Loucy (cell line): Measurements from ENCODE around the gene SPRED2.

ENCODE experiments used
- H2AFZ ChIP-seq: fragments of 200-600 bp; sonication (generic); 2 replicates; pipeline ENCODE4 v1.6.0; 2016; ENCODE audit warnings: antibody characterized with exemption, mild to moderate bottlenecking, low read length, moderate library complexity
- H3F3A ChIP-seq: fragments of 200-600 bp; 2 replicates; pipeline ENCODE4 v1.6.0; 2016; ENCODE audit warnings: antibody characterized with exemption, low read depth, mild to moderate bottlenecking
- H3K27me3 ChIP-seq: fragments of 200-600 bp; sonication (generic); 2 replicates; pipeline ENCODE4 v1.6.1; 2014; ENCODE audit warnings: low read length, mild to moderate bottlenecking; ENCODE audit not compliant: insufficient read depth, poor library complexity, severe bottlenecking
- H3K36me3 ChIP-seq: fragments of 200-600 bp; sonication (generic); 2 replicates; pipeline ENCODE4 v1.6.1; 2016; ENCODE audit warnings: low read length; ENCODE audit not compliant: insufficient read depth
- H3K4me1 ChIP-seq: fragments of 200-600 bp; sonication (generic); 2 replicates; pipeline ENCODE4 v1.5.1; 2014; ENCODE audit warnings: low read length, mild to moderate bottlenecking; ENCODE audit not compliant: insufficient read depth, poor library complexity, severe bottlenecking
- H3K4me2 ChIP-seq: fragments of 200-600 bp; sonication (generic); 2 replicates; pipeline ENCODE4 v1.6.0; 2014; ENCODE audit warnings: antibody characterized with exemption, low read length, low read depth, mild to moderate bottlenecking; ENCODE audit not compliant: poor library complexity, severe bottlenecking
- H3K4me3 ChIP-seq: fragments of 200-600 bp; sonication (generic); 2 replicates; pipeline ENCODE4 v1.5.1; 2014; ENCODE audit warnings: low read length, mild to moderate bottlenecking, mixed read lengths; ENCODE audit not compliant: poor library complexity, severe bottlenecking
- H3K79me2 ChIP-seq: fragments of 200-600 bp; sonication (generic); 2 replicates; pipeline ENCODE4 v1.6.1; 2014; ENCODE audit warnings: low read length; ENCODE audit not compliant: insufficient read depth
- H3K9ac ChIP-seq: fragments of 200-600 bp; sonication (generic); 2 replicates; pipeline ENCODE4 v1.6.0; 2014; ENCODE audit warnings: mild to moderate bottlenecking, low read depth, low read length, moderate library complexity; ENCODE audit not compliant: poor library complexity, severe bottlenecking
- H3K9me2 ChIP-seq: fragments of 200-600 bp; sonication (generic); replicated peaks from 2 replicates; pipeline ENCODE4 v1.6.1; 2016; ENCODE audit warnings: low read depth, low read length, mixed read lengths
- H3K9me3 ChIP-seq: fragments of 200-600 bp; sonication (generic); 2 replicates; pipeline ENCODE4 v1.6.1; 2014; ENCODE audit warnings: mild to moderate bottlenecking, antibody characterized with exemption, low read length, low read depth; ENCODE audit not compliant: insufficient read depth
- H4K20me1 ChIP-seq: fragments of 200-600 bp; sonication (generic); 2 replicates; pipeline ENCODE4 v1.6.0; 2014; ENCODE audit warnings: antibody characterized with exemption, low read length, mild to moderate bottlenecking; ENCODE audit not compliant: insufficient read depth, poor library complexity, severe bottlenecking
- EZH2phosphoT487 ChIP-seq: fragments of 200-600 bp; IDR thresholded peaks from 2 replicates; pipeline ENCODE4 v1.6.1; 2018; ENCODE audit warnings: antibody characterized with exemption, mild to moderate bottlenecking, moderate library complexity, borderline replicate concordance
- TF ChIP-seq, protein P1 (sequence below): fragments of 200-600 bp; sonication (generic); conservative IDR thresholded peaks from 2 replicates; pipeline ENCODE4 v1.5.1; 2014; ENCODE audit warnings: mild to moderate bottlenecking, antibody characterized with exemption, low read length

Gene SPRED2

DNA sequence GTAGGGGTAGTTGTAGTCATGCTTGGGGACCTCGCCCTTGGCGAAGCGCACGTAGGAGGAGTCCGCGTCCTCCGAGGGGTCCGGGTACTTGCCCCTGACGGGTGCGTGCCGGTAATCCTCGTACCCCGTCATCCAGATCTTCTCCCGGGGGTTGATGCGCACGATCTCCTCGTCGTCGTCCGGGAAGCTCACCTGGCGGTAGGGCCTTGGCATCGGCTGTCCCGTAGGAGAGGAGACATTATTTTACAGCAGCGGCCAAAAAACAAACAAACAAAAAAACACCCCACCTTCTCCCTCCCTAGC is 118.5 kb downstream of the SPRED2 start:
- Histone ChIP-seq H3K9me3 (no peaks in the 10 kb centered on the region), H3K9ac (no peak overlapping the region), H3K9me2 (no peaks in the 10 kb centered on the region), H3K79me2 (no peaks in the 10 kb centered on the region), H3K4me1 (peaks cover 4% of the 10 kb centered on the region), H3F3A (no peaks in the 10 kb centered on the region), H3K36me3 (peaks cover 20% of the 10 kb centered on the region; the same call in 1 of the 2 replicates), H3K4me2 (no peak overlapping the region), H3K27me3 (no peaks in the 10 kb centered on the region), H4K20me1 (no peaks in the 10 kb centered on the region), H2AFZ (no peak overlapping the region), H3K4me3 (no peak overlapping the region)
- TF ChIP-seq EZH2phosphoT487 = no peak
- TF ChIP-seq, protein P1, sequence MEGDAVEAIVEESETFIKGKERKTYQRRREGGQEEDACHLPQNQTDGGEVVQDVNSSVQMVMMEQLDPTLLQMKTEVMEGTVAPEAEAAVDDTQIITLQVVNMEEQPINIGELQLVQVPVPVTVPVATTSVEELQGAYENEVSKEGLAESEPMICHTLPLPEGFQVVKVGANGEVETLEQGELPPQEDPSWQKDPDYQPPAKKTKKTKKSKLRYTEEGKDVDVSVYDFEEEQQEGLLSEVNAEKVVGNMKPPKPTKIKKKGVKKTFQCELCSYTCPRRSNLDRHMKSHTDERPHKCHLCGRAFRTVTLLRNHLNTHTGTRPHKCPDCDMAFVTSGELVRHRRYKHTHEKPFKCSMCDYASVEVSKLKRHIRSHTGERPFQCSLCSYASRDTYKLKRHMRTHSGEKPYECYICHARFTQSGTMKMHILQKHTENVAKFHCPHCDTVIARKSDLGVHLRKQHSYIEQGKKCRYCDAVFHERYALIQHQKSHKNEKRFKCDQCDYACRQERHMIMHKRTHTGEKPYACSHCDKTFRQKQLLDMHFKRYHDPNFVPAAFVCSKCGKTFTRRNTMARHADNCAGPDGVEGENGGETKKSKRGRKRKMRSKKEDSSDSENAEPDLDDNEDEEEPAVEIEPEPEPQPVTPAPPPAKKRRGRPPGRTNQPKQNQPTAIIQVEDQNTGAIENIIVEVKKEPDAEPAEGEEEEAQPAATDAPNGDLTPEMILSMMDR = no peak

DNA sequence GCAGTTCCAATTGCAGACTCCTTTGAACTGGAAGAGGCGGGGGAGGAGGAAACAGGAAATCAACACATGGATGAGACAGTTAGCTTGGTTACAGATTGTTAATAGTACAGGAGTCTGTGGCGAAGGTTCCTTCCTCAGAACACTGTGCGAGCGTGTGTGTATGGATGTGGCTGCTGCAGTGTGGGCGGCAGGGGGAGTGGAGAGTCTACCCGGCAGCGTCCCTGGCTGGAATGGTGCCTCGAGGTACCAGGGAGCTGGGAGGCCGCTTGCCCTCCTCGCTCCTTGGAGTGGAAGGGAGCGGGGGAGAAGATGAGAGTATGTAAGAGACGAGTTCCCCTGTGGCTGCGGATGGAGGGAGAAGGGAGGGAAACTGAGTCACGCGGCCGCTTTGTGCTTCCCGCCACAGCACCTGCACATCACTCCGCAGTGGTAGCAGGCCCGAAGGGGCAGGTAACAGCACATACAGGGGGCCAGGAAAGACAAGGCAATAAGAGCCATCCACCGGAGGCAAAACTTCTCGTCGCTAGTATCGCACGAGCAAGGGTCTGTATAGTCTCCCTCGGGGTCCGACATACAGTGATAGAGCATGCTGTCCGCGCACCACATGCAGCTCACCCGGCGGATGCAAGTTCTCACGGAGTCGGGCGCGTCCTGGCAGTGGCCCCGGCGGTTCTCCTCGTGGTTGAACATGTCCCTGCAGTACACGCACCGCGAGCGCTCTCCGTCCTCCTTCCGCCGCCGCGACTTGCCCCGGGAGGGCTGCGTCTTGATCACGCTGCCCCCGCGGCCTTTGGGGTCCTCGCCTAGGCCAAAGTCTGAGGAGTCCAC is 119.1 kb downstream of the SPRED2 start:
- Histone ChIP-seq H3K4me2 (no peak overlapping the region), H3K9ac (no peak overlapping the region), H2AFZ (no peak overlapping the region), H3K4me1 (peaks cover 4% of the 10 kb centered on the region), H4K20me1 (no peaks in the 10 kb centered on the region), H3K79me2 (no peaks in the 10 kb centered on the region), H3F3A (no peaks in the 10 kb centered on the region), H3K36me3 (peaks cover 20% of the 10 kb centered on the region; the same call in 1 of the 2 replicates), H3K4me3 (no peak overlapping the region), H3K9me2 (no peaks in the 10 kb centered on the region), H3K27me3 (no peaks in the 10 kb centered on the region), H3K9me3 (no peaks in the 10 kb centered on the region)
- TF ChIP-seq, protein P1 = no peak
- no peak for TF ChIP-seq EZH2phosphoT487

DNA sequence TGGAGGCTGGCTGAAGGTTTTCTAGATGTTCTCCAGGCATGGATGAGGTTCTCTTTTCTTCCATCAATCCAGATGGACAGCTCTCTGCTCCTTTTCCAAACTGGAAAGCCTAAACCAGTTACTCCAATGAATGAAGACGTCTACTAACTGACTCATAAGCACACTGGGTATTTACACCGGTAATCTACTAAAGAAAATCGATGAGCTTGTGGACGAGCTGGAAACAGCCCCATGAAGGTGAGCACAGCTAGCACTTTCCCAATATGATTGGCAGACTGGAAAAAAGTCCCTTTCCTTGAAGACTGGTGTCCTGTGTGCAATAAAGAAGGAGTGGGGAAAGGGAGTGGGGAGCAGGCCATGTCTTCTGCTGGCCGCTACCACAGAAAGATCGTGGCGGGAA is 120.8 kb downstream of the SPRED2 start:
- TF ChIP-seq EZH2phosphoT487 = no peak
- TF ChIP-seq, protein P1 = no peak
- no peak overlapping the region for H2AFZ ChIP-seq
- H3K9me2 ChIP-seq = no peaks in the 10 kb centered on the region
- H3K27me3 ChIP-seq = no peaks in the 10 kb centered on the region
- H3K9me3 ChIP-seq = no peaks in the 10 kb centered on the region
- no peaks in the 10 kb centered on the region for H3F3A ChIP-seq
- no peak overlapping the region for H3K4me2 ChIP-seq
- peaks cover 20% of the 10 kb centered on the region; the same call in 1 of the 2 replicates for H3K36me3 ChIP-seq
- H3K9ac ChIP-seq = no peak overlapping the region
- peaks cover 4% of the 10 kb centered on the region for H3K4me1 ChIP-seq
- no peak overlapping the region for H3K4me3 ChIP-seq
- H3K79me2 ChIP-seq = no peaks in the 10 kb centered on the region
- no peaks in the 10 kb centered on the region for H4K20me1 ChIP-seq
